Measurements from ENCODE around the gene SNUPN.

GRCh38 chr15:75662823-75663519, 37.4 kb upstream of the SNUPN start:
- TF ChIP-seq LEF1 (IDR thresholded peaks at IDR 0.05; ENCODE audit: borderline replicate concordance) (no peak), CTBP1 (IDR thresholded peaks at IDR 0.05; ENCODE audit: borderline replicate concordance) (no peak), FOXM1 (IDR thresholded peaks at IDR 0.05; ENCODE audit: borderline replicate concordance) (no peak), TARDBP (IDR thresholded peaks at IDR 0.05) (no peak), FOXK2 (IDR thresholded peaks at IDR 0.05) (no peak), ARNT (IDR thresholded peaks at IDR 0.05) (no peak), SP1 (IDR thresholded peaks at IDR 0.05) (no peak)
- TF ChIP-seq, protein P1, sequence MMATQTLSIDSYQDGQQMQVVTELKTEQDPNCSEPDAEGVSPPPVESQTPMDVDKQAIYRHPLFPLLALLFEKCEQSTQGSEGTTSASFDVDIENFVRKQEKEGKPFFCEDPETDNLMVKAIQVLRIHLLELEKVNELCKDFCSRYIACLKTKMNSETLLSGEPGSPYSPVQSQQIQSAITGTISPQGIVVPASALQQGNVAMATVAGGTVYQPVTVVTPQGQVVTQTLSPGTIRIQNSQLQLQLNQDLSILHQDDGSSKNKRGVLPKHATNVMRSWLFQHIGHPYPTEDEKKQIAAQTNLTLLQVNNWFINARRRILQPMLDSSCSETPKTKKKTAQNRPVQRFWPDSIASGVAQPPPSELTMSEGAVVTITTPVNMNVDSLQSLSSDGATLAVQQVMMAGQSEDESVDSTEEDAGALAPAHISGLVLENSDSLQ (IDR thresholded peaks at IDR 0.05): no peak
